Measurements from ENCODE around the gene STOX1.
"Not testable (repeated sequence)": the region's sequence is repeated elsewhere in the genome, so short reads cannot be mapped to it uniquely, and the experiment has no call there.

STOX1 gene

DNA sequence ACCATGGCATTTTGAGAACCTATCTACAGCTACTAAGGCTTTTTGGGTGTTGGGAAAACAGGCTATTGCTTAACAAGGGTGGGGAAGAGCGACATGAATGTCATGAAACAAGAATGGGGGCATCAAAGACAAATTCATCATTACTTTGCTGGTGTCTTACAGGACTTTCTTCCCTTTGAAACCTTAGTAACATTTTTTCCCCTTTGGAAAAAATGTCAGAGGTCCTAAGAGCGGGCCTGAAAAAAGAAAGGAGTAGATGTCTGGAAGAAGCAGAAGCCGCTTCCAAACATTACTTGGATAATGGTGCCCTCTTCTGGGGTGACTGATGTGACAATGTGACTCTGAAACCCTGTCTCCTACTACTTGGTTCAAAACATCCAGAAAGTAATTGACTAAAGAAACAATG lies 70.0 kb downstream of the STOX1 start:
- DNase-seq = peak; percentile 20

DNA sequence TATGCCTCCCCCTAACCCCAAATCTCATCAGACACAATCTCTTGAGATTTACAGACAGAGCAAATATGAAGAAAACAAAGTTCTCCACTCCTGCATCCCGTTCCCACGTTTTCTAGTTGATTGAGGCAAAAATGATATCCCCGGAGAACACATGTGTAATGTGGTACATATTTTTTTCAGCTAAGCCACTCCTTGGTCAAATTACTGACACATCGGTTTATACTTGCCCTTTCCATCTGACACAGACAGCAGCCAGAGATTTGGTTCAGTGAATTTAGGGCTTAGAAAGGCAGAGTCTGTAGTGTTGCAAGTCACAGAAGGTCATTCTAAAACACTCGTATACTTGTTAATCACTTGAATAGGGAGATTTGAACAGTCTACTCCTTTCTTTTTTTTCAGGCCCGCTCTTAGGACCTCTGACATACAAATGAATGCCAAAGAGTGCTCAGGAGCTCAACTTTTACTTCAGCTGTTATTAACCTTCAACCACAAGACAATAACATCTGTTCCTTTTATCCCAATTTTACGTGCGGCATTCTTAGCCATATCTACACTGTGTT lies 71.9 kb downstream of the STOX1 start:
- DNase-seq = no peak

DNA sequence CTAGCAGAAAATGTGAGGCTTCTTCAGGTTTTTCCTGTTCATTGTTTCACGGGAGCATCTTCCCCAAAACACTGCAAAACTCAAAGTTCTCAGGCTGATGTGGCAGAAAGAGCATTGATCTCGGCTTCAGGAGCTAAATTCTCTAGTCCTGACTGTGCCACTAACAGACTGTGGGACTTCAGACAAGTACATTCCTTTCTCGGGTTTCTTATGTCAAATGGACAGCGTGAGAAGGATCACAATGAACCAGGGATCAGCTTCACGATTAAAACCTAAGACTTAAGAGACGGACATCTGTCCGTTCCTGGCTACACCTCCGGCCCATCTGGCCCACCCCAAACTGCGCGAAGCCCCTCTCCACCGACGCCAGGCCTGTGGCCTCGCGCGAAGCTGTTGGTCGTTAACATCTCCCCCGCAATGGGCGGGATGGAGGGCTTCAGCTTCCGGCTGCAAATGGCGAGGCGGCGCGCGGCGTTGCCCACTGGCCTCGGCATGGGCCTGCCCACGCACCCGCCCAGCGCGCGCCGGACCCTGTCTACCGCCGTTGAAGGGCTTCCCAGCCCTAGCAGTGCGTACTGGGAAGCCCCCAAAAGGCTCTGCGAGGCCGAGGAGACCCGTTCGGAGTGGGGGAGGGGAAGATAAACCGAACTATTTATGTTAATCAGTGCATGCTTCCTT lies 73.2 kb downstream of the STOX1 start:
- no peak for DNase-seq

DNA sequence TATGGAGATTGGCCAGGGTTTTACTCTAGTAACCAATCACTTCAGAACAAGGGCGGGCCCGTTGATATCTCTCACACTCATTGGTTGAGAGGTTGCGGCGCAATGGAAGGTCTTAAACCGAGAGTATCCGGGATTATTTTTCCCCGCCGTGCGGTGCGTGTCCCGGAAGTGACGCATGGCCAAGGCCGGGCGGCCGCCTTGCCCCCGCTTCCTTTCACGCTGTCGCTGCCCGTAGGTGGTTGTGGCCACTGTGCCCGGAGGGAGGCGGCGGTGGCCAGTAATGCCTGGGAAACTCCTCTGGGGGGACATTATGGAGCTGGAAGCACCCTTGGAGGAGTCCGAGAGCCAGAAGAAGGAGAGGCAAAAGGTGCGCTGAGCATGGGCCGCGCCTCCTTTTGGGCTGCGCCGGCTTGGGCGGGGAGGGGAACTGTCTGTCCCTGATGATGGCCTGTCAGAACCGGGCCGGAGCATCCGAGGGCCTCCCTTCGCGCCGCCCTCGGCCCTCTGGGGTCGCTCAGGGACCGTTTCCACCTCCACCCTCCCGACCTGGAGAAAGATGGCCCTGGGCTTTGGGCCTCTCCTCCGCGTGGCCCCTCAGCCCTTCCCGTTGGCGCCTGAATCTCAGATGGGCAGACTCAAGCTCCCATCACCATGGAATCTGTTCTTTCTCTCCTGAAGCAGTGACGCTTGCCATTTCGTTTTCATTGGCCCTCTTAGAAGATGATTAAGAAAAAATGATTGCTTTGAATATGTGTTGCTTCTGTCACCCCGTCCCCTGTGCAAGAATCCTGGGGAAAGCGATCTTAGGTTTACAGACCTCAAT lies 74.0 kb downstream of the STOX1 start, which contains the start of gene DDX50:
Gene DDX50 (plus strand): TSS at position 211 of the 823 bp plus-strand sequence. CDS start 70 bp downstream, at position 281.
- DNase-seq = peak; percentile 97

DNA sequence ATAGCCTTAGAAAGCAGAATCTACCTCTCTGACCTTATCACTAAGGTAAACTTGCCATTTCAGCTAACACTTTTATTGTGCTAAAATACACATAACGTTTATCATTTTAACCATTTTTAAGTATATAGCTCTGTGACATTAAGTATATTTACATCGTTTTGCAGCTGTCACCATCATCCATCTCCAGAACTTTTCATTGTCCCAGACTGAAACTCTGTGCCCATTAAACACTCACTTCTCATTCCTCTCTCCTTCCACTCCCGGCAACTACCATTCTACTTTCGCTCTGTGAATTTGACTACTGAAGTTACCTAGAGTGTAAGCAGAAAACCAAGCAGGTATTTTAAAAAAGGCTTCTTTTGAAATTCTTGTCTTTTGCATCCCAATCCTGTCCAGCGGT lies 75.1 kb downstream of the STOX1 start:
- no peak for DNase-seq

DNA sequence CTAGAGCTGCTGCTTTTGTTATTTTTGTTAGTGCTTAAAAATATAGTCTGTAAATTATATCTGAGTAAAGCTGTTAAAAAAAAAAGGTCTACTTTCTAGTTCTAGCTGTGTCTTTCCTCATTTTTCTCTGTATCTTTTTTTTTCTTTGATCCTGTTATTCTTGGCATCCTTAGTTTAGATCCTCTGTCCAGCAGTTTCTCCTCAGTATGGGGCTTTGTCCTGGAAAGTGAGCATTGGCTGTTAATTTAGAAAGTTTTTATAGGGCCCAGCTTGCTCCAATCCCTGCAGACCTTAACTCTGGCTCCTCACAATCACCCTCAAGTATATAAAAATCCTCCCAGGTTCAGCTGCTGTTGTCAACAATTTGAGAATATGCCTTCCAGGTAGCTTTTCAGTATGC lies 97.3 kb downstream of the STOX1 start:
- no peak for DNase-seq

DNA sequence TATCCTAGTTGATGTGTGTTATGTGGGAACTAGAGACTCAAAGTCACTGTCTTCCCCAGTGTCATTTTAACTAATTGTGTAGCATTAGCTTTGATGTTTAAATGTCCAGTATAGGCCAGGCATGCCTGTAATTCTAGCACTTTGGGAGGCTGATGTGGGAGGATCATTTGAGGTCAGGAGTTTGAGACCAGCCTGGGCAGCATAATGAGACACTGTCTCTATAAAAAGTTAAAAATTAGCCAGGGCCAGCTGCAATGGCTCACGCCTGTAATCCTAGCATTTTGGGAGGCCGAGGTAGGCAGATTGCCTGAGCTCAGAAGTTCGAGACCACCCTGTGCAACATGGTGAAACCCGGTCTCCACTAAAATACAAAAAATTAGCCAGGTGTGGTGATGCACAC lies 98.2 kb downstream of the STOX1 start:
- DNase-seq = no peak

DNA sequence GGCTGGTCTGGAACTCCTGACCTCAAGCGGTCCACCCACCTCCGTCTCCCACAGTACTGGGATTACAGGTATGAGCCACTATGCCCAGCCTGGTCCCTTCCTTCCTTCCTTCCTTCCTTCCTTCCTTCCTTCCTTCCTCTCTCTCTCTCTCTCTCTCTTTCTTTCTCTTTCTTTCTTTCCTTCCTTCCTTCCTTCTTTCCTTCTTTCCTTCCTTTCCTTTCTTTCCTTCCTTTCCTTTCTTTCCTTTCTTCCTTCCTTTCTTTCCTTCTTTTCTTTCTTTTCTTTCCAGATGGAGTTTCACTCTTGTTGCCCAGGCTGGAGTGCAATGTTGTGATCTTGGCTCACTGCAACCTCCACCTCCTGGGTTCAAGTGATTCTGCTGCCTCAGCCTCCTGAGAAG lies 101.8 kb downstream of the STOX1 start:
- DNase-seq = not testable (repeated sequence)

DNA sequence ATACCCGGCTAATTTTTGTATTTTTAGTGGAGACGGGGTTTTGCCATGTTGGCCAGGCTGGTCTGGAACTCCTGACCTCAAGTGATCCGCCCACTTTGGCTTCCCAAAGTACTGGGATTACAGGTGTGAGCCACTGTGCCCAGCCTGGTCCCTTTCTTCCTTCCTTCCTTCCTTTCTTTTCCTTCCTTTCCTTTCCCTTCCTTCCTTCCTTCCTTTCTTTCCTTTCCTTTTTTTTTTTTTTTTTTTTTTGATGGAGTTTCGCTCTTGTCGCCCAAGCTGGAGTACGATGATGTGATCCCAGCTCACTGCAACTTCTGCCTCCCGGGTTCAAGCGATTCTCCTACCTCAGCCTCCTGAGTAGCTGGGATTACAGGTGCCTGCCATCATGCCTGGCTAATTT lies 102.6 kb downstream of the STOX1 start:
- DNase-seq = not testable (repeated sequence)

DNA sequence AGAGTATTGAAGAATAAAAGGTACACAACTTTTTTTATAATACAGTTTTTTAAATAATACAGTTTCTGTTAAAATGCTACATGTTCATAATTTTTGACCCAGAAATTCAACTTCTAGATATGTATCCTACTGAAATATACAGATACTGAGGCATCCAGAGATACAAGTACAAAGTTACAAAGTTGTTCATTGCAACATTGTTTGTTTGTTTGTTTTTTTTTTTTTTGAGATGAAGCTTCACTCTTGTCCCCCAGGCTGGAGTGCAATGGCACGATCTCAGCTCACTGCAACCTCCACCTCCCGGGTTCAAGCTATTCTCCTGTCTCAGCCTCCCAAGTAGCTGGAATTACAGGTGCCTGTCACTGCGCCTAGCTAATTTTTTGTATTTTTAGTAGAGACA lies 105.5 kb downstream of the STOX1 start:
- DNase-seq = not testable (repeated sequence)

DNA sequence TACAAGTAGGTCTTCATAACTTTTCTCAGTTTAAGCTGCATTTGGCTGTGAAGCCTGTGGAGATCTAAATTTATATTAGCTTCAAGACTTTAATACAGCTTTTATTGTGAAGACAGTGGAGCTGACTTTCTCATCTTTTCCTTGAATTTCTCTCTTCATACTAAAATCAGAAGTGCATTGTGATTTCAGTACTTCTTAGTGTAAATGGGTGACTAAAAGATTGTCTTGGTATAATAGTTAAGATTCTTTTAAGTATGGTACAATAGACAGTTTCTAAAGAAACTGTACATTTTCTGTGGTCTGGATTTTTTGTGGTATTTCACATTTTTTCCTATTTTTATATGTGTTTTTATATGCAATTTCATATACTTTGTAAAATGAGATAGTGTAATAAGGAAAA lies 107.7 kb downstream of the STOX1 start:
- no peak for DNase-seq

DNA sequence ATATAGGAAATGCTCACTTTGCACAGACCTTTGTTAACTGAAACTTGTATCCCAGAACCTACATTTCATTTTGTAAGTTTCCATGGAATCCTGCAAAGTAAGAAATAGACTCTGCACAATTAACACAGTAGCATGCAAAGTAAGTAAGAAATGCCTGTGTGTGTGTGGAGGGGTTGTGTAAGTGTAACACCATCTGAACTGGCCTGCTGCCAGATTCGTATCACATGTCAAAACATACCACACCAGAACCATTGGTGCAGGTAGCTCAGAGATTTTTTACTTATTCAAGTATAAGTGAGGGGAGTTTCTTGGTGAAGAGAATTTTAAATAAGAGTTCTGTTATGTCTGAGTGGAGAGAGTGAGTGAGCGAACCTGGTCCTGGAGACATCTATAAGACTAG lies 110.8 kb downstream of the STOX1 start:
- no peak for DNase-seq

DNA sequence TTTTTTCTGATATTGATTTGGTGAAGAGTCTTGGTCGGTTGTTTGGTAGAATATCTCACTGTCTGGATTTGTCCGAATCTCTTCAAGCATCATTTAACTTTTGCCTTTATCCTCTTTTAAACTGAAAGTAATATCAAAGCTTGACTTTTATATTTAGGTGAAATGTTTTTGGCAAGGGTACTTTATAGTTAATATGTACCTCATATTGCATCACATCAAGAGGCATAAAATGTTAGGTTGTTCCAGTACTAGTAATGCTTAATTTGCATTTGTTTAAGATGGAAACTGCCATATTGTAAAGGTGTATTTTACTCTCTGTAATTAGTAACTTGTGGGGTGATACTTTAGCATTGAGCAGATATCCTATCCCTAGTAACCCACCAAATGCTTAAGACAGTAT lies 111.6 kb downstream of the STOX1 start:
- no peak for DNase-seq

DNA sequence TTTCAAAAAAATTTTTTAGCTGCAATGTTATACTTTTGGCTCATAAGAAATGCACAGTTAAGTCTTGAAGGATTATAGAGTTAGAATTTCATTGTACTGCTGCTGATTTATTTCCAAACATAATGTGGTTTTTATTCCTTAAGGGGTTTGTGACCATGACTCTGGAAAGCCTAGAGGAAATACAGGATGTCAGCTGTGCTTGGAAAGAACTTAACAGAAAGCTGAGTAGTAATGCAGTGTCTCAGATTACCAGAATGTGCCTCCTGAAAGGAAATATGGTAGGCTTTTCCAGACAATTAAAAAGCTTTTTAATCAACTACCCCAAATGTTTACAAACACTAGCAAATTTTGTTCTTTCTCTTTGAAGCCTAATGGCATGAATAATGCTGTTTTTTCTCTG lies 113.6 kb downstream of the STOX1 start:
- not testable (repeated sequence) for DNase-seq

Measured in CD4-positive, alpha-beta T cell treated with Interleukin-15 for 1 hour (primary cell).